ENCODE data around the gene MRPS7. TPM values are rescaled to one million over a fixed set of nuclear protein-coding genes. Genes with fewer than 3 reads are reported as not detected.

The MRPS7 gene
- total and polyA plus RNA-seq, 9 of the 15 experiments (the other 6 are each of a cell fraction or from before 2014, with no cell fraction given) = 107 to 244 (median 132) TPM

- TF ChIP-seq REST (IDR thresholded peaks at IDR 0.05; ENCODE audit: borderline replicate concordance) (no peak), REST (CRISPR knock-in tag; IDR thresholded peaks at IDR 0.05; ENCODE audit: low read depth) (no peak), ZNF347 (CRISPR knock-in tag; IDR thresholded peaks at IDR 0.05; ENCODE audit: low read depth) (no peak), HLTF (IDR thresholded peaks at IDR 0.05) (no peak), TCF15 (CRISPR knock-in tag; IDR thresholded peaks at IDR 0.05) (no peak), GTF2E2 (tag; IDR thresholded peaks at IDR 0.05) (peak; percentile 99), SMAD3 (CRISPR knock-in tag; conservative IDR thresholded peaks at IDR 0.05) (0 out of 2 replicates have a peak, but pooled peaks have one; percentile 41), ELF4 (CRISPR knock-in tag; IDR thresholded peaks at IDR 0.05) (peak; percentile 81; the same call in 1 of the 2 replicates), SPI1 (IDR thresholded peaks at IDR 0.05; ENCODE audit: borderline replicate concordance, low read depth, low read length) (no peak), RBM25 (IDR thresholded peaks at IDR 0.05; ENCODE audit: low read depth, low read length, severe bottlenecking) (peak; percentile 86), ETV1 (tag; conservative IDR thresholded peaks at IDR 0.05; ENCODE audit: low read depth) (peak; percentile 67; the same call in 1 of the 2 replicates), MBD2 (IDR thresholded peaks at IDR 0.05; ENCODE audit: borderline replicate concordance, low read depth) (peak; percentile 44), SIX5 (IDR thresholded peaks at IDR 0.05; ENCODE audit: borderline replicate concordance in 1 of 2, insufficient read depth in 1 of 2, low read depth in 1 of 2, low read length in 2 of 2) (no peak), HOMEZ (CRISPR knock-in tag; IDR thresholded peaks at IDR 0.05) (no peak), ZNF398 (CRISPR knock-in tag; IDR thresholded peaks at IDR 0.05) (no peak)
These were observed at the start of gene MRPS7, which contains the start of gene GGA3 (continued) for GRCh38 chr17:75261336-75262111.

Data from K562 (cell line).